B cell (primary cell): Measurements from ENCODE around the gene KRTAP5-2. TPM values are rescaled to one million over a fixed set of nuclear protein-coding genes. Genes with fewer than 3 reads are reported as not detected.
"Not testable (repeated sequence)": the region's sequence is repeated elsewhere in the genome, so short reads cannot be mapped to it uniquely, and the experiment has no call there.

Source experiments
- ATAC-seq: fragments of 200-7000 bp; cut with Tn5 transposase; one replicate; pipeline ENCODE4 v1.10.0; 2021; ENCODE audit warnings: low read depth, mild to moderate bottlenecking, moderate number of reproducible peaks, moderate library complexity
- CTCF ChIA-PET: fragments of 350-600 bp; sonication (Branson Sonifier 250); formaldehyde crosslinking; loops from one replicate; lab custom pipeline; 2021; ENCODE audit warnings: antibody characterized with exemption, inconsistent platforms; lab: Charles Lee
- POLR2A ChIA-PET: fragments of 350-600 bp; sonication (Branson Sonifier 250); formaldehyde crosslinking; loops from one replicate; lab custom pipeline; 2021; ENCODE audit warnings: antibody characterized with exemption; lab: Charles Lee
- DNase-seq: peaks from one replicate; pipeline ENCODE4 v3.0.0; 2013
- H2AFZ ChIP-seq: 2 replicates; pipeline ENCODE4 v1.6.1; 2012; ENCODE audit warnings: mild to moderate bottlenecking, low read depth, low read length; ENCODE audit not compliant: insufficient read depth, poor library complexity, severe bottlenecking
- H3K27ac ChIP-seq, 2 donors: 1 replicate in 1 of 2; 2 replicates in 1 of 2; pipeline ENCODE4 v1.5.1; 2012 to 2013; ENCODE audit warnings: low read length in 2 of 2, mild to moderate bottlenecking in 2 of 2, moderate library complexity in 1 of 2
- H3K27me3 ChIP-seq, 4 experiments: fragments of 200-600 bp in 1 of 4; sonication (generic) in 1 of 4; replicated peaks in 1 of 4; 1 replicate in 2 of 4; 2 replicates in 2 of 4; pipeline versions ENCODE4 v1.6.1 to v1.7.0; 2013 to 2016; ENCODE audit warnings: low read length in 3 of 4, mild to moderate bottlenecking in 2 of 4, mixed read lengths in 1 of 4, moderate library complexity in 1 of 4; ENCODE audit not compliant: insufficient read depth in 4 of 4, control insufficient read depth in 3 of 4; ENCODE audit errors: control extremely low read depth in 1 of 4
- H3K36me3 ChIP-seq, 2 experiments: replicated peaks in 1 of 2; 1 replicate in 1 of 2; 2 replicates in 1 of 2; pipeline versions ENCODE4 v1.6.1 to v1.7.1; 2013; ENCODE audit warnings: low read length in 1 of 2; ENCODE audit not compliant: insufficient read depth in 2 of 2, control insufficient read depth in 1 of 2; ENCODE audit errors: control extremely low read depth in 1 of 2, extremely low read depth in 1 of 2
- H3K4me1 ChIP-seq, 2 donors: fragments of 200-600 bp in 1 of 2; sonication (generic) in 1 of 2; 1 replicate in 1 of 2; 2 replicates in 1 of 2; pipeline versions ENCODE4 v1.5.1 to v1.6.1; 2013 to 2017; ENCODE audit warnings: low read length in 2 of 2; ENCODE audit not compliant: control insufficient read depth in 2 of 2, insufficient read depth in 2 of 2
- H3K4me2 ChIP-seq: replicated peaks from 2 replicates; pipeline ENCODE3; 2012; ENCODE audit warnings: mild to moderate bottlenecking, low read depth, low read length; ENCODE audit not compliant: poor library complexity, severe bottlenecking
- H3K4me3 ChIP-seq, 5 experiments: fragments of 200-600 bp in 1 of 5; sonication (generic) in 1 of 5; 1 replicate in 3 of 5; 2 replicates in 2 of 5; pipeline versions ENCODE4 v1.5.1 to v1.7.0; 2011 to 2016; ENCODE audit warnings: low read length in 4 of 5, mild to moderate bottlenecking in 4 of 5, low read depth in 2 of 5, control low read depth in 1 of 5, moderate library complexity in 1 of 5; ENCODE audit not compliant: insufficient read depth in 1 of 5; ENCODE audit errors: control extremely low read depth in 1 of 5, extremely low read depth in 1 of 5
- H3K79me2 ChIP-seq: fragments of 200-600 bp; sonication (generic); one replicate; pipeline ENCODE4 v1.6.0; 2016; ENCODE audit warnings: low read length; ENCODE audit not compliant: control insufficient read depth, insufficient read depth
- H3K9ac ChIP-seq: fragments of 200-600 bp; sonication (generic); 2 replicates; pipeline ENCODE4 v1.6.1; 2017; ENCODE audit warnings: mild to moderate bottlenecking, low read length, moderate library complexity
- H3K9me3 ChIP-seq, 3 donors: one replicate each; pipeline versions ENCODE4 v1.6.1 to v1.7.1; 2013; ENCODE audit warnings: low read length in 2 of 3; ENCODE audit not compliant: control insufficient read depth in 2 of 3, insufficient read depth in 1 of 3; ENCODE audit errors: control extremely low read depth in 1 of 3
- H4K20me1 ChIP-seq: 2 replicates; pipeline ENCODE4 v1.6.0; 2012; ENCODE audit warnings: mild to moderate bottlenecking, low read length; ENCODE audit not compliant: insufficient read depth, control insufficient read depth, poor library complexity, severe bottlenecking
- H3K27ac Mint-ChIP-seq: one replicate; pipeline ENCODE4 v1.8.0; 2021; ENCODE audit warnings: mixed read lengths
- H3K27me3 Mint-ChIP-seq: one replicate; pipeline ENCODE4 v1.8.0; 2021; ENCODE audit warnings: mixed read lengths
- H3K4me1 Mint-ChIP-seq: one replicate; pipeline ENCODE4 v1.8.0; 2021; ENCODE audit warnings: mixed read lengths
- H3K4me3 Mint-ChIP-seq: one replicate; pipeline ENCODE4 v1.8.0; 2021; ENCODE audit warnings: mixed read lengths
- H3K9me3 Mint-ChIP-seq: one replicate; pipeline ENCODE4 v1.8.0; 2022; ENCODE audit warnings: mixed read lengths; ENCODE audit not compliant: insufficient read depth
- WGBS: methylation state at CpG from one replicate; pipeline ENCODE4 v1.1.5; 2013; ENCODE audit warnings: missing lambda C conversion rate; ENCODE audit not compliant: insufficient coverage; 5-methylcytosine and 5-hydroxymethylcytosine counted together
- intact Hi-C: fragments of 100-400 bp; cut with micrococcal nuclease; formaldehyde crosslinking; loops from one replicate; pipeline ENCODE4 v1.10.0; 2022
- polyA plus RNA-seq: library from polyadenylated mRNA; depleted of rRNA; stranded (reverse); fragments of >200 nt; gene quantifications from 2 replicates; pipeline ENCODE4 v1.2.3, GENCODE V29; 2012
- total RNA-seq, 2 donors: library from RNA; stranded (reverse); fragments of 120-200 nt in 1 of 2; gene quantifications; 1 replicate in 1 of 2; 2 replicates in 1 of 2; pipeline versions ENCODE4 v1.2.3 to v1.2.4, GENCODE V29; 2013 to 2022

The KRTAP5-2 gene
- total and polyA plus RNA-seq, 2 donors (not counting 1 experiment from before 2014, with no cell fraction given) = 0.36 TPM; not detected in 1

GRCh38 chr11:1607156-1607845 lies 9.2 kb upstream of the KRTAP5-2 start:
- H3K4me3 ChIP-seq, H3K4me2 ChIP-seq, DNase-seq, H2AFZ ChIP-seq, H3K36me3 ChIP-seq, H4K20me1 ChIP-seq, H3K4me3 Mint-ChIP-seq, intact Hi-C loops, H3K27ac ChIP-seq, ATAC-seq, H3K9me3 ChIP-seq, H3K79me2 ChIP-seq, H3K27me3 ChIP-seq, H3K4me1 Mint-ChIP-seq, H3K27ac Mint-ChIP-seq, H3K9ac ChIP-seq, H3K9me3 Mint-ChIP-seq, POLR2A ChIA-PET, CTCF ChIA-PET: not testable (repeated sequence)
- peaks cover 15% of the 10 kb centered on the region for H3K27me3 Mint-ChIP-seq
- H3K4me1 ChIP-seq = peaks cover 0 to 15% of the 10 kb centered on the region in 2 donors
- WGBS = 75% methylated on average over 18 of the region's 18 CpGs

- H3K79me2 ChIP-seq, POLR2A ChIA-PET, H4K20me1 ChIP-seq, intact Hi-C loops, H3K27me3 ChIP-seq, H3K36me3 ChIP-seq, H3K9me3 Mint-ChIP-seq, H3K9me3 ChIP-seq: not testable (repeated sequence)
- Histone ChIP-seq H3K4me2 (peak overlapping the region; percentile 52), H3K4me3 (peak overlapping the region in 1 of 5 experiments; percentile 14), H3K9ac (peak overlapping the region; percentile 43), H2AFZ (peak overlapping the region; percentile 78), H3K4me1 (peaks cover 0 to 15% of the 10 kb centered on the region in 2 donors), H3K27ac (peak overlapping the region; percentile 53 to 59)
- Mint-ChIP-seq H3K4me1 (peaks cover 15% of the 10 kb centered on the region), H3K27ac (peak overlapping the region; percentile 87), H3K4me3 (peak overlapping the region; percentile 75), H3K27me3 (peaks cover 21% of the 10 kb centered on the region)
- ATAC-seq (peak; percentile 86), DNase-seq (peak; percentile 66)
- CTCF ChIA-PET = interaction anchor here (1.3 to 1.4 kb wide), 2 partner anchors 11 to 31 kb away, joined by 6 to 8 read pairs; no protein-coding TSS in a partner anchor
- 70% methylated on average over 13 of the region's 13 CpGs for WGBS
Observed at GRCh38 chr11:1605923-1606322, 7.8 kb upstream of the KRTAP5-2 start.
